ENCODE data around the gene CACNA2D3.

Gene CACNA2D3

DNA sequence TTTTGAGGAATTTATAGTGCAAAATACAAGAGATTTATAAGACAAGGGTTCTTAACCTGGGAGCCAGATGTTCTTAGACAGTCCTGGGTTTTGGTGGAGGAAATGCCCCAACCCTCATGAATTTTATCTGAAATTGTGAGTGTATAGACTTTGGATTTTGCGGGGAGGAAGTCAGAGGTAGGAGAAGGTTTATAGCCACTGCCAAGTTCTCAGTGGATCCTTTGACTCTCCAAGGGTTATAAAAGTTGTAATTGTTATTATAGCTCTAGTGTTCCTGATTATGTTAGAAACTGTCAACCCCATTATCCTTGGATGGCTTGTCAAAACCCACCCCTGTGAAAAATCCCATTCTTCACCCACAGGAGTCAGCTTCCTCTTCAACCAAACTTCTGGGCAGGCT, 621.9 kb downstream of the CACNA2D3 start:
- no peak overlapping the region for H3K4me3 ChIP-seq (ENCODE audit: low read length)
- TF ChIP-seq, protein P1, sequence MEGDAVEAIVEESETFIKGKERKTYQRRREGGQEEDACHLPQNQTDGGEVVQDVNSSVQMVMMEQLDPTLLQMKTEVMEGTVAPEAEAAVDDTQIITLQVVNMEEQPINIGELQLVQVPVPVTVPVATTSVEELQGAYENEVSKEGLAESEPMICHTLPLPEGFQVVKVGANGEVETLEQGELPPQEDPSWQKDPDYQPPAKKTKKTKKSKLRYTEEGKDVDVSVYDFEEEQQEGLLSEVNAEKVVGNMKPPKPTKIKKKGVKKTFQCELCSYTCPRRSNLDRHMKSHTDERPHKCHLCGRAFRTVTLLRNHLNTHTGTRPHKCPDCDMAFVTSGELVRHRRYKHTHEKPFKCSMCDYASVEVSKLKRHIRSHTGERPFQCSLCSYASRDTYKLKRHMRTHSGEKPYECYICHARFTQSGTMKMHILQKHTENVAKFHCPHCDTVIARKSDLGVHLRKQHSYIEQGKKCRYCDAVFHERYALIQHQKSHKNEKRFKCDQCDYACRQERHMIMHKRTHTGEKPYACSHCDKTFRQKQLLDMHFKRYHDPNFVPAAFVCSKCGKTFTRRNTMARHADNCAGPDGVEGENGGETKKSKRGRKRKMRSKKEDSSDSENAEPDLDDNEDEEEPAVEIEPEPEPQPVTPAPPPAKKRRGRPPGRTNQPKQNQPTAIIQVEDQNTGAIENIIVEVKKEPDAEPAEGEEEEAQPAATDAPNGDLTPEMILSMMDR (IDR thresholded peaks at IDR 0.05; ENCODE audit: insufficient read depth, low read depth, low read length, missing control alignments), result no peak
- DNase-seq (ENCODE audit: low read depth), result no peak

DNA sequence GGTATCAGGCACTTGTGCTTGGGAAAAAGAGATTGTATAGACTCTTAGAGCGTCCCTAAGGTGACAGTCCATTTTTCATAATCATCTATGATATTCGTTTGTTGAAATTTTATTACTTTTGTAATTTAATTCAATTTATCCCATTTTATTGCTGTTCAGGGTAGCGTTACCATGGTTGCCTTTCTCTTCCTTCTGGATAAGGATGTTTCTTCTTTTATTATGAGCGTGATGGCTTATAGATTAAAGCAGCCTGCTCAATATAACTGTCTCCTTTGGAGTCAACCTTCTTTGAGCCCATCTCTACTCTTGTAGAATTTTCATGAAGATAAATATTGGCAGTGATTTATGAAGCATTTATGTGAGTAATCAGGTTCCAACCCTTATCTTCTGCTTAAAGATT, 623.5 kb downstream of the CACNA2D3 start:
- no peak overlapping the region for H3K4me3 ChIP-seq (ENCODE audit: low read length)
- TF ChIP-seq, protein P1 (IDR thresholded peaks at IDR 0.05; ENCODE audit: insufficient read depth, low read depth, low read length, missing control alignments), result no peak
- no peak for DNase-seq (ENCODE audit: low read depth)

DNA sequence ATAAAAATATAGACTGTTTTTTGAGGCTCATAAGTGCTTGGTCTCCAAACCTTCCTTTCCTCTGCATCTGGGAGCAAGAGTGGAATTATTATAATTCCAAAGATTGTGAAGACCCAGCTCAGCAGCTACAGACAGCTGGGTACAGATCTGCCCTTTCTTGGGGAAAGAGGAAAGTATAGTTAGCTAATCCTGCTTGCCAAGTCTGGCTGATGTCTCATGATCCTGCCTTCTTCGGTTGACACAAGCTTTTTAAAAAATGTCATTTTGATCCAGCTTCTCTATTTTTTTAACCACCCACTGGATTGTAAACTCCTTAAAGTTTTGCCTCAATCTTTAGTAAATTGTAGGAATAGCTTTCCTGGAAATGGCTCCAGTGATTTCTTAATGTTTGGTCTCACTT, 624.4 kb downstream of the CACNA2D3 start:
- H3K4me3 ChIP-seq (ENCODE audit: low read length), result no peak overlapping the region
- TF ChIP-seq, protein P1 (IDR thresholded peaks at IDR 0.05; ENCODE audit: insufficient read depth, low read depth, low read length, missing control alignments), result no peak
- DNase-seq (ENCODE audit: low read depth), result no peak

DNA sequence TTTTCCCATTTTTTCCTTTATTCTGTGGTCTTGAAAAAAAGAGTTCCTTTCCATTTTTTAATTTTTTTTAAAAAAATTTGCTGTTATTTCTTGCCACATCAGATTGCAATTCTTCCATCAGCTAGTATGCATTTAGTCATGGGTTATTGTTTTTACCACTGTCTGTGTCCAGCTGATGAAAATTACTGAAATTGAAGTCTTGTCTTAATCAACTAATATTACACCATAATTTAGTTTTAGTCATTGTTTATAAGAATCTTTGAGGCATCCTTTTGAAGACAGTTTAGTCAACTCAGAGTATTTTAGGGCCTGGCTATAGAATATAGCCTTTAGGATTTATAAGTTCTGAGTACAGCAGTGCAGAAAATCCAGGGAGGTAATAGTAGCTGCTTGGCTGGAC, 633.4 kb downstream of the CACNA2D3 start:
- DNase-seq (ENCODE audit: low read depth), result no peak
- no peak overlapping the region for H3K4me3 ChIP-seq (ENCODE audit: low read length)
- TF ChIP-seq, protein P1 (IDR thresholded peaks at IDR 0.05; ENCODE audit: insufficient read depth, low read depth, low read length, missing control alignments), result no peak

DNA sequence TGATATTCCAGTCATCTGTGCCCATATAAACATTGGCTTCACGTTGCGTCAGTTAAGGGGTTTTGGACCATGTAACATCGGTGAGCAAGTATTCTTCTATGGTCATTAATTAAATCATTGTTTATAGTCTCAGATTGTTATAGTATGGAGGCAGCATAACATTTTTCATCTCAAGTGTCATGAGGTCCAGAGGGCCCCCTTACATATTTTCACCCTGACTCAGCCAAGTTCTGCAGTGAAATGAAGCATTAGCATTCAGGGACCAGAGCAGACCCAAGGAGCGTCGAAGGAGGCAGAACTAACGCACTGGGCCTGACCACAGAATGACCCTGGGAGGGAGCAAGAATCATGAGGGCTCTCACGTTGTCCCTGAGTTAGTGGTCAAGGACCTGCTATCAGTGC, 634.0 kb downstream of the CACNA2D3 start:
- TF ChIP-seq, protein P1 (IDR thresholded peaks at IDR 0.05; ENCODE audit: insufficient read depth, low read depth, low read length, missing control alignments), result no peak

DNA sequence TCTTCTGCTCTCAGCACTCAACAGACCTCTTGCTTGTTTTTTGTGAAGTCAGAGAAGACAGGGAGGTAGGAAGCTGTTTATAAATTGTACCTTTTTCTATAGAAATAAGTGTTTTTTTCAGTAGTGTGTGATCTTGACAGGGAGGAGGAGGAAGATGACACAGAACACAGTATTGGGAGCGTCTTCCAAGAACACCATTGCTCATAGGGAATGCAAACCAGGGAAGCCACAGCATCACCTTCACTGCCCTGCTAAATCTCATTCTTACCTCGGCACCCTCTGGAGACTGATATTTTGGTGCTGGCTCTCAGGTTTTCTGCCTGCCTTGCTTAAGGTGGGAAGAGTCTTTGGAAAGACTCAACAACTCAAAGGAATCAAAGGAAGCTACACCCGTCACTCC, 636.1 kb downstream of the CACNA2D3 start:
- TF ChIP-seq, protein P1 (IDR thresholded peaks at IDR 0.05; ENCODE audit: insufficient read depth, low read depth, low read length, missing control alignments), result no peak
- H3K4me3 ChIP-seq (ENCODE audit: low read length), result no peak overlapping the region
- DNase-seq (ENCODE audit: low read depth), result no peak

More for the DNA sequence above, 634.0 kb downstream of the CACNA2D3 start:
- no peak overlapping the region for H3K4me3 ChIP-seq (ENCODE audit: low read length)
- no peak for DNase-seq (ENCODE audit: low read depth)

DNA sequence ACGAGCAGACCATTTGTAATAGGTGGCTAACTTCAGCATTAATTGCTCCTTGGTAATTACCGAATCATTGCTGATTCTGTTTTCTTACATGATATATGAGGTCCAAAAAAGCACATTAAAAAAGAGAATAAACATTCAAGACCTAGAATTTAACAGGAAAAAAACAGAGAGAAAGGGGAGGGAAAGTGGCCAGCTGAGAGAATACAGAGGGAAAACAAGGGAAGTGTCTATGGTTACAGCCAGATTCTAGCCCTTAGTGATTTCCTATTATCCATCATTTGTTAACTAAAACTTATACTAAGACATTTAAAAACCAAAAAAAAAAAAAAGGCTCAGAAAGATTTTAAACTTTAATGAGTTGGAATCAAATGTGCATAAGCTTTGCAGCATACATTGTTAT, 636.8 kb downstream of the CACNA2D3 start:
- DNase-seq (ENCODE audit: low read depth), result no peak
- TF ChIP-seq, protein P1 (IDR thresholded peaks at IDR 0.05; ENCODE audit: insufficient read depth, low read depth, low read length, missing control alignments), result no peak
- no peak overlapping the region for H3K4me3 ChIP-seq (ENCODE audit: low read length)

Data from epithelial cell of esophagus (primary cell).